Aorta (tissue), 5 donors: ENCODE measurements around the gene CNTNAP4. TPM values are rescaled to one million over a fixed set of nuclear protein-coding genes. Genes with fewer than 3 reads are reported as not detected.

Experiments used
- ATAC-seq: fragments of 200-7000 bp; cut with Tn5 transposase; one replicate; pipeline ENCODE4 v1.9.1; 2022; ENCODE audit warnings: moderate library complexity; ENCODE audit not compliant: low FRiP score
- DNase-seq, 2 donors: peaks; one replicate each; pipeline ENCODE4 v3.0.0-alpha.2; 2020
- H3K27ac ChIP-seq, 2 donors: one replicate each; pipeline ENCODE4 v1.5.1; 2013; ENCODE audit warnings: low read length in 2 of 2, mild to moderate bottlenecking in 2 of 2, moderate library complexity in 2 of 2, control low read depth in 1 of 2, inconsistent platforms in 1 of 2, low read depth in 1 of 2
- H3K27me3 ChIP-seq, 2 donors: one replicate each; pipeline ENCODE4 v1.6.1; 2013; ENCODE audit warnings: control low read depth in 1 of 2, low read length in 1 of 2, mild to moderate bottlenecking in 1 of 2, moderate library complexity in 1 of 2; ENCODE audit not compliant: insufficient read depth in 2 of 2, control insufficient read depth in 1 of 2
- H3K36me3 ChIP-seq, 2 donors: one replicate each; pipeline ENCODE4 v1.6.1; 2013; ENCODE audit warnings: control low read depth in 1 of 2, low read length in 1 of 2, mild to moderate bottlenecking in 1 of 2; ENCODE audit not compliant: insufficient read depth in 2 of 2, control insufficient read depth in 1 of 2
- H3K4me1 ChIP-seq, 2 donors: one replicate each; pipeline ENCODE4 v1.6.1; 2013; ENCODE audit warnings: low read length in 2 of 2, control low read depth in 1 of 2, mild to moderate bottlenecking in 1 of 2, moderate library complexity in 1 of 2; ENCODE audit not compliant: insufficient read depth in 2 of 2, control insufficient read depth in 1 of 2
- H3K4me3 ChIP-seq, 2 donors: one replicate each; pipeline ENCODE4 v1.5.1; 2013; ENCODE audit warnings: low read length in 2 of 2, control low read depth in 1 of 2, mild to moderate bottlenecking in 1 of 2
- H3K9me3 ChIP-seq: one replicate; pipeline ENCODE4 v1.6.1; 2013; ENCODE audit warnings: mild to moderate bottlenecking, low read length; ENCODE audit not compliant: control insufficient read depth
- WGBS, 2 donors: extraction: QIAGEN DNeasy Blood & Tissue Kit; methylation state at CpG; one replicate each; pipeline ENCODE4 v1.1.7; 2013; 5-methylcytosine and 5-hydroxymethylcytosine counted together
- intact Hi-C, 2 donors: fragments of 100-400 bp; cut with DNase I; formaldehyde crosslinking; loops; one replicate each; pipeline versions ENCODE4 v1.14.2 to v1.15.0; 2022
- polyA plus RNA-seq, 2 donors: library from polyadenylated mRNA; stranded (reverse); fragments of 200-250 nt; gene quantifications; one replicate each; pipeline ENCODE4 v1.2.3, GENCODE V29; 2013
- total RNA-seq, 2 donors: library from RNA; stranded (reverse); fragmentation: NEBNext Ultra II Directional; extraction: Animal tissue kit (Norgen Biotek cat#: 25700); gene quantifications; one replicate each; pipeline ENCODE4 v1.2.1, GENCODE V29; 2021
- donor health status: healthy with polysubstance abuse.
- donor health status: Bipolar disorder and iron deficiency.
- donor health status: DM: no; HTN: no; CAD: no.
- donor health status: DM: no; HTN: no; CAD: no.
- donor health status: DM: yes; HTN: yes; CAD: no.

CNTNAP4 gene
- total and polyA plus RNA-seq, 4 donors = not detected

GRCh38 chr16:76502555-76502954 lies 225.4 kb downstream of the CNTNAP4 start:
- no peak for DNase-seq
- Histone ChIP-seq H3K9me3 (no peaks in the 10 kb centered on the region), H3K27ac (no peak overlapping the region), H3K36me3 (no peaks in the 10 kb centered on the region), H3K27me3 (no peaks in the 10 kb centered on the region), H3K4me3 (no peak overlapping the region), H3K4me1 (no peaks in the 10 kb centered on the region)
- intact Hi-C loops = no loop called here
- ATAC-seq = no peak
- WGBS, 2 donors = 69 to 75% methylated on average over 3 of the region's 3 CpGs

GRCh38 chr16:76503091-76503490 lies 225.9 kb downstream of the CNTNAP4 start:
- H3K9me3 ChIP-seq = no peaks in the 10 kb centered on the region
- H3K36me3 ChIP-seq = no peaks in the 10 kb centered on the region
- intact Hi-C loops = no loop called here
- no peaks in the 10 kb centered on the region for H3K27me3 ChIP-seq
- H3K4me3 ChIP-seq = no peak overlapping the region
- no peak overlapping the region for H3K27ac ChIP-seq
- no peak for DNase-seq
- H3K4me1 ChIP-seq = no peaks in the 10 kb centered on the region
- no peak for ATAC-seq

GRCh38 chr16:76511203-76511602 lies 234.0 kb downstream of the CNTNAP4 start:
- Histone ChIP-seq H3K27ac (no peak overlapping the region), H3K36me3 (no peaks in the 10 kb centered on the region), H3K9me3 (peaks cover 2% of the 10 kb centered on the region), H3K4me1 (no peaks in the 10 kb centered on the region), H3K27me3 (no peaks in the 10 kb centered on the region), H3K4me3 (no peak overlapping the region)
- no peak for ATAC-seq
- DNase-seq = no peak
- intact Hi-C loops = no loop called here
- WGBS, 2 donors = 67% methylated on average over 3 of the region's 3 CpGs

- Histone ChIP-seq H3K9me3 (peaks cover 2% of the 10 kb centered on the region), H3K36me3 (no peaks in the 10 kb centered on the region), H3K27me3 (no peaks in the 10 kb centered on the region), H3K4me1 (no peaks in the 10 kb centered on the region), H3K4me3 (no peak overlapping the region), H3K27ac (no peak overlapping the region)
- DNase-seq = no peak
- no peak for ATAC-seq
- intact Hi-C loops = no loop called here
- WGBS, 2 donors = 41% methylated on average over 1 of the region's 1 CpG
Measured at GRCh38 chr16:76518781-76519180, 241.6 kb downstream of the CNTNAP4 start.

GRCh38 chr16:76524356-76524755 lies 247.2 kb downstream of the CNTNAP4 start:
- Histone ChIP-seq H3K4me1 (no peaks in the 10 kb centered on the region), H3K9me3 (no peaks in the 10 kb centered on the region), H3K4me3 (no peak overlapping the region), H3K27me3 (no peaks in the 10 kb centered on the region), H3K36me3 (no peaks in the 10 kb centered on the region), H3K27ac (no peak overlapping the region)
- 12 to 35% methylated on average over 2 of the region's 2 CpGs for WGBS, 2 donors
- intact Hi-C loops = no loop called here
- DNase-seq (no peak), ATAC-seq (no peak)

- Histone ChIP-seq H3K4me1 (no peaks in the 10 kb centered on the region), H3K4me3 (no peak overlapping the region), H3K27ac (no peak overlapping the region), H3K36me3 (no peaks in the 10 kb centered on the region), H3K27me3 (no peaks in the 10 kb centered on the region), H3K9me3 (no peaks in the 10 kb centered on the region)
- ATAC-seq (no peak), DNase-seq (no peak)
- intact Hi-C loops = no loop called here
Measured at GRCh38 chr16:76524769-76525168, 247.6 kb downstream of the CNTNAP4 start.

GRCh38 chr16:76527244-76527643 lies 250.0 kb downstream of the CNTNAP4 start:
- intact Hi-C loops = no loop called here
- H3K4me1 ChIP-seq = no peaks in the 10 kb centered on the region
- no peaks in the 10 kb centered on the region for H3K36me3 ChIP-seq
- H3K27ac ChIP-seq = no peak overlapping the region
- 76 to 81% methylated on average over 5 of the region's 5 CpGs for WGBS, 2 donors
- DNase-seq = no peak
- H3K27me3 ChIP-seq = no peaks in the 10 kb centered on the region
- no peak for ATAC-seq
- H3K4me3 ChIP-seq = no peak overlapping the region
- no peaks in the 10 kb centered on the region for H3K9me3 ChIP-seq

- Histone ChIP-seq H3K27ac (no peak overlapping the region), H3K4me1 (no peaks in the 10 kb centered on the region), H3K36me3 (no peaks in the 10 kb centered on the region), H3K27me3 (no peaks in the 10 kb centered on the region), H3K9me3 (no peaks in the 10 kb centered on the region), H3K4me3 (no peak overlapping the region)
- 84 to 86% methylated on average over 3 of the region's 3 CpGs for WGBS, 2 donors
- intact Hi-C loops = no loop called here
- DNase-seq (no peak), ATAC-seq (no peak)
Measured at GRCh38 chr16:76529120-76529519, 251.9 kb downstream of the CNTNAP4 start.

- DNase-seq = no peak
- no peaks in the 10 kb centered on the region for H3K4me1 ChIP-seq
- intact Hi-C loops = no loop called here
- 64 to 67% methylated on average over 5 of the region's 5 CpGs for WGBS, 2 donors
- no peaks in the 10 kb centered on the region for H3K27me3 ChIP-seq
- ATAC-seq = no peak
- no peaks in the 10 kb centered on the region for H3K36me3 ChIP-seq
- no peaks in the 10 kb centered on the region for H3K9me3 ChIP-seq
- H3K27ac ChIP-seq = no peak overlapping the region
- H3K4me3 ChIP-seq = no peak overlapping the region
Measured at GRCh38 chr16:76531236-76531635, 254.0 kb downstream of the CNTNAP4 start.
